A673 (cell line): ENCODE measurements around the gene NCAPG2. TPM values are rescaled to one million over a fixed set of nuclear protein-coding genes. Genes with fewer than 3 reads are reported as not detected.

ENCODE experiments used
- BruUV-seq: library from RNA; stranded (reverse); fragments of 400-500 nt; replicated peaks from 2 replicates; lab custom pipeline; 2021; lab: Mats Ljungman, UMichigan
- CTCF ChIA-PET: fragments of 300-600 bp; sonication (Branson Sonifier 250); formaldehyde crosslinking; loops from one replicate; lab custom pipeline; 2022; ENCODE audit warnings: antibody characterized with exemption; lab: Charles Lee
- POLR2A ChIA-PET: fragments of 300-600 bp; sonication (Branson Sonifier 250); formaldehyde crosslinking; loops from one replicate; lab custom pipeline; 2022; ENCODE audit warnings: antibody characterized with exemption; ENCODE audit not compliant: low non-redundant PET; lab: Charles Lee
- DNase-seq: peaks from one replicate; pipeline ENCODE4 v3.0.0-alpha.2; 2015; ENCODE audit warnings: low spot score
- H3K27ac ChIP-seq: fragments of 200-600 bp; sonication (generic); 2 replicates; pipeline ENCODE4 v1.5.1; 2016; ENCODE audit warnings: mixed run types, low read depth, mild to moderate bottlenecking, mixed read lengths, antibody characterized with exemption, low read length; ENCODE audit not compliant: poor library complexity, severe bottlenecking
- H3K27me3 ChIP-seq: fragments of 200-600 bp; sonication (generic); replicated peaks from 2 replicates; pipeline ENCODE4 v1.6.1; 2017; ENCODE audit warnings: mixed run types, low read depth, mild to moderate bottlenecking, mixed read lengths, antibody characterized with exemption, low read length; ENCODE audit not compliant: insufficient read depth, poor library complexity
- H3K36me3 ChIP-seq: fragments of 200-600 bp; sonication (generic); 2 replicates; pipeline ENCODE4 v1.6.1; 2016; ENCODE audit warnings: mixed run types, mild to moderate bottlenecking, mixed read lengths, antibody characterized with exemption, low read length; ENCODE audit not compliant: insufficient read depth, poor library complexity, severe bottlenecking
- H3K4me1 ChIP-seq: fragments of 200-600 bp; sonication (generic); 2 replicates; pipeline ENCODE4 v1.6.1; 2017; ENCODE audit warnings: mixed run types, mild to moderate bottlenecking, mixed read lengths, antibody characterized with exemption, low read length; ENCODE audit not compliant: insufficient read depth, poor library complexity, severe bottlenecking
- H3K4me3 ChIP-seq: fragments of 200-600 bp; sonication (generic); 2 replicates; pipeline ENCODE4 v1.5.1; 2016; ENCODE audit warnings: low read depth, mixed run types, mild to moderate bottlenecking, mixed read lengths, low read length; ENCODE audit not compliant: poor library complexity, severe bottlenecking
- H3K9me3 ChIP-seq: fragments of 200-600 bp; sonication (generic); 2 replicates; pipeline ENCODE4 v1.6.1; 2016; ENCODE audit warnings: mixed run types, low read depth, mild to moderate bottlenecking, mixed read lengths, antibody characterized with exemption, low read length; ENCODE audit not compliant: poor library complexity, severe bottlenecking
- EZH2 ChIP-seq: fragments of 200-600 bp; sonication (generic); IDR thresholded peaks from 2 replicates; pipeline ENCODE4 v1.6.1; 2017; ENCODE audit warnings: borderline replicate concordance, low read depth, mild to moderate bottlenecking, mixed read lengths, antibody characterized with exemption, low read length; ENCODE audit not compliant: poor library complexity, severe bottlenecking
- intact Hi-C: fragments of 100-400 bp; cut with micrococcal nuclease; formaldehyde crosslinking; loops from one replicate; pipeline ENCODE4 v1.10.0; 2022; ENCODE audit not compliant: unreplicated experiment
- total RNA-seq: library from RNA; stranded (reverse); gene quantifications from 2 replicates; pipeline ENCODE4 v1.2.3, GENCODE V29; 2021
- TF ChIP-seq, protein P1 (sequence below): fragments of 300-800, 200-600 bp; sonication (generic); conservative IDR thresholded peaks from 2 replicates; pipeline ENCODE4 v1.5.1; 2017; ENCODE audit warnings: low read depth, mild to moderate bottlenecking, antibody characterized with exemption, low read length, moderate library complexity, mixed read lengths

Gene NCAPG2
- total RNA-seq, 1 experiment from 2014 or later = 127 TPM

DNA sequence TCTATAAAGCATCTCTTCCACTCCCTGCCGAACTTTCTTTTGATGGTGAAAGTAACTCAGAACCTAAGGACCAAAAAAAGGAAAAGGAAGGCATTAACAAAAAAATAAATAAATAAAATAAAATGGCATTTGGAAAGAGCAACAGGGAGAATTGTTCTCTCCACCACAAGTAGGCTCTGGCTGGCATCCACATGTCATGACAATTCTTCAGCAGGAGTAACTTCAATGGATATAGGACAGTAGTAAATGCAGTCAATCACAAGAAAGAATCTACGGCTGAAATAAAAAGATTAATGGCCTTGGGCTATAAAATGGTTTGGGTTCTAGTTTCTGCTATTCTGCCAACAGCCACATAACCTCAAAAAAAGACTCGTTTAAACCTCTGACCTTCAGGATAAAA lies 23.9 kb downstream of the NCAPG2 start:
- Histone ChIP-seq H3K4me1 (no peaks in the 10 kb centered on the region), H3K27me3 (no peaks in the 10 kb centered on the region), H3K4me3 (no peak overlapping the region), H3K27ac (no peak overlapping the region), H3K36me3 (peaks cover 80% of the 10 kb centered on the region), H3K9me3 (no peaks in the 10 kb centered on the region)
- no peak for DNase-seq
- ChIA-PET CTCF (no interaction called here), POLR2A (no interaction called here)
- no TSS peak for BruUV-seq
- TF ChIP-seq, protein P1, sequence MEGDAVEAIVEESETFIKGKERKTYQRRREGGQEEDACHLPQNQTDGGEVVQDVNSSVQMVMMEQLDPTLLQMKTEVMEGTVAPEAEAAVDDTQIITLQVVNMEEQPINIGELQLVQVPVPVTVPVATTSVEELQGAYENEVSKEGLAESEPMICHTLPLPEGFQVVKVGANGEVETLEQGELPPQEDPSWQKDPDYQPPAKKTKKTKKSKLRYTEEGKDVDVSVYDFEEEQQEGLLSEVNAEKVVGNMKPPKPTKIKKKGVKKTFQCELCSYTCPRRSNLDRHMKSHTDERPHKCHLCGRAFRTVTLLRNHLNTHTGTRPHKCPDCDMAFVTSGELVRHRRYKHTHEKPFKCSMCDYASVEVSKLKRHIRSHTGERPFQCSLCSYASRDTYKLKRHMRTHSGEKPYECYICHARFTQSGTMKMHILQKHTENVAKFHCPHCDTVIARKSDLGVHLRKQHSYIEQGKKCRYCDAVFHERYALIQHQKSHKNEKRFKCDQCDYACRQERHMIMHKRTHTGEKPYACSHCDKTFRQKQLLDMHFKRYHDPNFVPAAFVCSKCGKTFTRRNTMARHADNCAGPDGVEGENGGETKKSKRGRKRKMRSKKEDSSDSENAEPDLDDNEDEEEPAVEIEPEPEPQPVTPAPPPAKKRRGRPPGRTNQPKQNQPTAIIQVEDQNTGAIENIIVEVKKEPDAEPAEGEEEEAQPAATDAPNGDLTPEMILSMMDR = no peak
- TF ChIP-seq EZH2 = no peak
- intact Hi-C loops = no loop called here

GRCh38 chr7:158676906-158677305 lies 27.7 kb downstream of the NCAPG2 start:
- Histone ChIP-seq H3K4me1 (no peaks in the 10 kb centered on the region), H3K27me3 (no peaks in the 10 kb centered on the region), H3K27ac (no peak overlapping the region), H3K36me3 (peaks cover 80% of the 10 kb centered on the region), H3K9me3 (no peaks in the 10 kb centered on the region), H3K4me3 (no peak overlapping the region)
- no TSS peak for BruUV-seq
- intact Hi-C loops = no loop called here
- TF ChIP-seq, protein P1 = no peak
- no peak for TF ChIP-seq EZH2
- no peak for DNase-seq
- POLR2A ChIA-PET = no interaction called here
- CTCF ChIA-PET = no interaction called here

DNA sequence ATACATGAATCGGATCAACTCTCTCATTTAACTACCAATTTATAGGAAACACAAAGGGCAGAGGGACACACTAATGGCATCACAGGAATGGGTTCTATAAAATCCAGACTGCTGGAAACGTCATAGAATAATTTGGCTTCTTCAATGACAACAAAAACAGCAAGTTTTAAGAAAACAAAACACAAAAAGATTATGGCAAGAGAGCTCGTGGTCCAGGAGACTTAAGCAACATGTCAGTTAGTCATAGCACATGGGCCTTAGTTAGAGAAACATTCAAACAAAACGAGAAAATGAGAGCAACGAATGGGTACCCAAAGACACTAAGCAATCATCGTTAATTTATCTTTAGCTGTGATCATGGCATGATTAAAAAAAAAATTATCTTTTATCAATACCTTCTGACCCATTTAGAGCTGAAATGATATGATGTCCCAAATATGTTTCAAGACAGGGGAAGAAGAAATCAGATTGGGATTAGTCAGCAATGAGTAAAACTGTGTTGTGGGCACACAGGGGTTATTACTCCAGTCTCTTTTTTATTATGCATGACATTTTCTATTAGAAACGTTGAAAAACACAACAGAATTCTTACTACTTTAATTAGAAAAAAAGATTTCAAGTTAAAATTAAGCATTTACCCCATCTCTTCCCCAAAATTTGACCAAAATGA lies 28.3 kb downstream of the NCAPG2 start:
- intact Hi-C loops = no loop called here
- no TSS peak for BruUV-seq
- Histone ChIP-seq H3K4me1 (no peaks in the 10 kb centered on the region), H3K27me3 (no peaks in the 10 kb centered on the region), H3K9me3 (no peaks in the 10 kb centered on the region), H3K27ac (no peak overlapping the region), H3K4me3 (no peak overlapping the region), H3K36me3 (peaks cover 83% of the 10 kb centered on the region)
- no peak for DNase-seq
- POLR2A ChIA-PET = no interaction called here
- CTCF ChIA-PET = no interaction called here
- TF ChIP-seq, protein P1 = no peak
- no peak for TF ChIP-seq EZH2
